ENCODE results near the gene TESK2. TPM values are rescaled to one million over a fixed set of nuclear protein-coding genes. Genes with fewer than 3 reads are reported as not detected.

TESK2 gene
- total RNA-seq, 4 donors from 2014 or later = 16.0 to 28.9 (median 22.8) TPM

- Histone ChIP-seq H3K9me3 (no peaks in the 10 kb centered on the region), H3K27me3 (no peaks in the 10 kb centered on the region), H3K27ac (peak overlapping the region; percentile 86), H3K4me1 (peaks cover 15% of the 10 kb centered on the region), H3K36me3 (no peaks in the 10 kb centered on the region), H3K4me3 (peak overlapping the region; percentile 73)
- 41% methylated on average over 11 of the region's 15 CpGs for WGBS
- no peak for TF ChIP-seq POLR2A (IDR thresholded peaks at IDR 0.05)
- no peak for TF ChIP-seq POLR2AphosphoS5 (IDR thresholded peaks at IDR 0.05)
- TF ChIP-seq EP300 (IDR thresholded peaks at IDR 0.05) = no peak
- no peak for TF ChIP-seq CTCF (IDR thresholded peaks at IDR 0.05)
- peak in 1 of 2 donors; percentile 72 for DNase-seq (ENCODE audit: low spot score in 2 of 2)
Measured at GRCh38 chr1:45304311-45305081, 186.5 kb downstream of the TESK2 start.

- Histone ChIP-seq H3K4me1 (peaks cover 15% of the 10 kb centered on the region), H3K27ac (peak overlapping the region; percentile 86), H3K36me3 (no peaks in the 10 kb centered on the region), H3K27me3 (no peaks in the 10 kb centered on the region), H3K4me3 (peak overlapping the region; percentile 73), H3K9me3 (no peaks in the 10 kb centered on the region)
- under 1% methylated on average over 41 of the region's 68 CpGs for WGBS
- peak; percentile 99 for DNase-seq (ENCODE audit: low spot score in 2 of 2)
- TF ChIP-seq CTCF (IDR thresholded peaks at IDR 0.05) (peak; percentile 37 to 55), POLR2A (IDR thresholded peaks at IDR 0.05) (peak in 1 of 2 donors; percentile 26), POLR2AphosphoS5 (IDR thresholded peaks at IDR 0.05) (peak in 2 of 3 donors; percentile 51 to 75), EP300 (IDR thresholded peaks at IDR 0.05) (no peak)
Measured at GRCh38 chr1:45303520-45304310, 187.2 kb downstream of the TESK2 start.

GRCh38 chr1:45302505-45303150 is 188.3 kb downstream of the TESK2 start:
- no peaks in the 10 kb centered on the region for H3K9me3 ChIP-seq
- H3K27me3 ChIP-seq = no peaks in the 10 kb centered on the region
- H3K27ac ChIP-seq = peak overlapping the region; percentile 80
- peaks cover 15% of the 10 kb centered on the region for H3K4me1 ChIP-seq
- TF ChIP-seq EP300 (IDR thresholded peaks at IDR 0.05) (no peak), CTCF (IDR thresholded peaks at IDR 0.05) (no peak), POLR2AphosphoS5 (IDR thresholded peaks at IDR 0.05) (no peak), POLR2A (IDR thresholded peaks at IDR 0.05) (no peak)
- peak overlapping the region; percentile 73 for H3K4me3 ChIP-seq
- WGBS = 86% methylated on average over 16 of the region's 16 CpGs
- no peak for DNase-seq (ENCODE audit: low spot score in 2 of 2)
- H3K36me3 ChIP-seq = no peaks in the 10 kb centered on the region

- Histone ChIP-seq H3K4me3 (no peak overlapping the region), H3K27ac (no peak overlapping the region), H3K9me3 (no peaks in the 10 kb centered on the region), H3K36me3 (no peaks in the 10 kb centered on the region), H3K4me1 (peaks cover 15% of the 10 kb centered on the region), H3K27me3 (no peaks in the 10 kb centered on the region)
- no peak for DNase-seq (ENCODE audit: low spot score in 2 of 2)
- WGBS = 73% methylated on average over 2 of the region's 2 CpGs
- TF ChIP-seq POLR2A (IDR thresholded peaks at IDR 0.05) = no peak
Measured at GRCh38 chr1:45300669-45300997, 190.3 kb downstream of the TESK2 start.

- TF ChIP-seq CTCF (IDR thresholded peaks at IDR 0.05) (peak; percentile 40 to 65), POLR2A (IDR thresholded peaks at IDR 0.05) (no peak)
- peaks cover 15% of the 10 kb centered on the region for H3K4me1 ChIP-seq
- WGBS = 8% methylated on average over 4 of the region's 4 CpGs
- DNase-seq (ENCODE audit: low spot score in 2 of 2) = no peak
- H3K27ac ChIP-seq = no peak overlapping the region
- no peaks in the 10 kb centered on the region for H3K27me3 ChIP-seq
- H3K9me3 ChIP-seq = no peaks in the 10 kb centered on the region
- no peak overlapping the region for H3K4me3 ChIP-seq
- no peaks in the 10 kb centered on the region for H3K36me3 ChIP-seq
Measured at GRCh38 chr1:45299981-45300668, 190.8 kb downstream of the TESK2 start.

Data from suprapubic skin (tissue), 4 donors.